ENCODE measurements around the gene ITGBL1.

The ITGBL1 gene

GRCh38 chr13:101490406-101491015 is 38.0 kb downstream of the ITGBL1 start:
- TF ChIP-seq, protein P1, sequence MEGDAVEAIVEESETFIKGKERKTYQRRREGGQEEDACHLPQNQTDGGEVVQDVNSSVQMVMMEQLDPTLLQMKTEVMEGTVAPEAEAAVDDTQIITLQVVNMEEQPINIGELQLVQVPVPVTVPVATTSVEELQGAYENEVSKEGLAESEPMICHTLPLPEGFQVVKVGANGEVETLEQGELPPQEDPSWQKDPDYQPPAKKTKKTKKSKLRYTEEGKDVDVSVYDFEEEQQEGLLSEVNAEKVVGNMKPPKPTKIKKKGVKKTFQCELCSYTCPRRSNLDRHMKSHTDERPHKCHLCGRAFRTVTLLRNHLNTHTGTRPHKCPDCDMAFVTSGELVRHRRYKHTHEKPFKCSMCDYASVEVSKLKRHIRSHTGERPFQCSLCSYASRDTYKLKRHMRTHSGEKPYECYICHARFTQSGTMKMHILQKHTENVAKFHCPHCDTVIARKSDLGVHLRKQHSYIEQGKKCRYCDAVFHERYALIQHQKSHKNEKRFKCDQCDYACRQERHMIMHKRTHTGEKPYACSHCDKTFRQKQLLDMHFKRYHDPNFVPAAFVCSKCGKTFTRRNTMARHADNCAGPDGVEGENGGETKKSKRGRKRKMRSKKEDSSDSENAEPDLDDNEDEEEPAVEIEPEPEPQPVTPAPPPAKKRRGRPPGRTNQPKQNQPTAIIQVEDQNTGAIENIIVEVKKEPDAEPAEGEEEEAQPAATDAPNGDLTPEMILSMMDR (IDR thresholded peaks at IDR 0.05; ENCODE audit: extremely low read depth, missing control alignments) = no peak

GRCh38 chr13:101492251-101492910 is 39.9 kb downstream of the ITGBL1 start:
- TF ChIP-seq, protein P1 (IDR thresholded peaks at IDR 0.05; ENCODE audit: extremely low read depth, missing control alignments) = no peak
- DNase-seq (ENCODE audit: low spot score) = no peak

More at GRCh38 chr13:101490406-101491015, 38.0 kb downstream of the ITGBL1 start:
- DNase-seq (ENCODE audit: low spot score) = no peak

- DNase-seq (ENCODE audit: low spot score) = no peak
- TF ChIP-seq, protein P1 (IDR thresholded peaks at IDR 0.05; ENCODE audit: extremely low read depth, missing control alignments) = no peak
Measured at GRCh38 chr13:101493541-101493940, 41.1 kb downstream of the ITGBL1 start.

DNA sequence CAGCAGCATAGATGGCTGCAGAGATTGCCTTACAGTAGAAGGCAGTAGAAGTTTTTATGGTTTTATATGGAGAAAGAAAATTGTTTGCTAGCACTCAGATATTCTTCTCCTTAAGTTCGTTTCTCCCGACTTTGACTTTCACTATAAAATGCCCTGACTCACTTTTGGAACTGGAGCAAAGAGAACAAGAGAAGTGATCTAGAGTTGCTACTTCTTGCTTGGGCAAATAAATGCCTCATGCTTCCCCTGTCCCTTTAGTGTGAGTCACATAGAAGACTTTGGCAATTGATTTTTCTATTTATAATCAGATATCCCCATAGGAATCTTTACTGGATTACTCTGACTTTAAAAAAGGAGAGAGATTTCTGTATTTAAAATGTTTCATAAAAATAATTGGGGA is 46.9 kb downstream of the ITGBL1 start:
- no peak for DNase-seq (ENCODE audit: low spot score)
- TF ChIP-seq, protein P1 (IDR thresholded peaks at IDR 0.05; ENCODE audit: extremely low read depth, missing control alignments) = no peak

GRCh38 chr13:101502618-101503017 is 50.1 kb downstream of the ITGBL1 start:
- TF ChIP-seq, protein P1 (IDR thresholded peaks at IDR 0.05; ENCODE audit: extremely low read depth, missing control alignments) = no peak
- DNase-seq (ENCODE audit: low spot score) = no peak

GRCh38 chr13:101511161-101511560 is 58.7 kb downstream of the ITGBL1 start:
- no peak for DNase-seq (ENCODE audit: low spot score)
- TF ChIP-seq, protein P1 (IDR thresholded peaks at IDR 0.05; ENCODE audit: extremely low read depth, missing control alignments) = no peak

- TF ChIP-seq, protein P1 (IDR thresholded peaks at IDR 0.05; ENCODE audit: extremely low read depth, missing control alignments) = no peak
- DNase-seq (ENCODE audit: low spot score) = no peak
Measured at GRCh38 chr13:101511766-101512165, 59.3 kb downstream of the ITGBL1 start.

Measured in GM20000 (cell line).